Head of caudate nucleus (tissue), 42 donors: ENCODE measurements around the gene TNP2.

Experiments used
- DNase-seq, 42 donors: peaks; one replicate each; pipeline versions ENCODE4 v3.0.0 to v3.0.0-alpha.2; 2020 to 2021; ENCODE audit warnings: mixed read lengths in 7 of 42
- intact Hi-C: fragments of 100-400 bp; cut with DNase I; formaldehyde crosslinking; loops from one replicate; pipeline ENCODE4 v1.15.0; 2022

Gene TNP2

GRCh38 chr16:11268921-11269375 is at the start of gene TNP2:
Gene TNP2 (minus strand): TSS chr16:11269325. CDS start chr16:11269262, 63 bp downstream.
- no peak for DNase-seq
- intact Hi-C loops, result no loop called here

GRCh38 chr16:11318817-11319216 is 49.7 kb upstream of the TNP2 start:
- intact Hi-C loops, result no loop called here
- DNase-seq, result no peak

- intact Hi-C loops, result no loop called here
- no peak for DNase-seq
Observed at GRCh38 chr16:11316331-11317015, 47.3 kb upstream of the TNP2 start.

GRCh38 chr16:11315510-11315909 is 46.4 kb upstream of the TNP2 start:
- intact Hi-C loops, result no loop called here
- no peak for DNase-seq

- intact Hi-C loops, result no loop called here
Observed at GRCh38 chr16:11314309-11314894, 45.3 kb upstream of the TNP2 start.

GRCh38 chr16:11313493-11314308 is 44.6 kb upstream of the TNP2 start:
- intact Hi-C loops, result no loop called here
- no peak for DNase-seq

More at GRCh38 chr16:11314309-11314894, 45.3 kb upstream of the TNP2 start:
- no peak for DNase-seq

- DNase-seq, result no peak
- intact Hi-C loops, result no loop called here
Observed at GRCh38 chr16:11312718-11313492, 43.8 kb upstream of the TNP2 start.

GRCh38 chr16:11310997-11311561 is 42.0 kb upstream of the TNP2 start:
- no peak for DNase-seq
- intact Hi-C loops, result no loop called here

GRCh38 chr16:11310634-11310977 is 41.5 kb upstream of the TNP2 start:
- intact Hi-C loops, result no loop called here
- DNase-seq, result no peak

- DNase-seq, result no peak
- intact Hi-C loops, result no loop called here
Observed at GRCh38 chr16:11309895-11310633, 40.9 kb upstream of the TNP2 start.

- peak in 1 of 42 donors; percentile 13 for DNase-seq
- intact Hi-C loops, result no loop called here
Observed at GRCh38 chr16:11308493-11309283, 39.6 kb upstream of the TNP2 start.

GRCh38 chr16:11307639-11308492 is 38.7 kb upstream of the TNP2 start:
- intact Hi-C loops, result no loop called here
- DNase-seq, result no peak

- intact Hi-C loops, result no loop called here
- DNase-seq, result no peak
Observed at GRCh38 chr16:11306997-11307638, 38.0 kb upstream of the TNP2 start.

GRCh38 chr16:11306381-11306780 is 37.3 kb upstream of the TNP2 start:
- DNase-seq, result no peak
- intact Hi-C loops, result no loop called here

GRCh38 chr16:11303405-11304138 is 34.4 kb upstream of the TNP2 start:
- DNase-seq, result no peak
- intact Hi-C loops, result no loop called here

GRCh38 chr16:11302977-11303376 is 33.9 kb upstream of the TNP2 start:
- intact Hi-C loops, result no loop called here

More at GRCh38 chr16:11302977-11303376, 33.9 kb upstream of the TNP2 start:
- DNase-seq, result no peak
